M059J (cell line): ENCODE results near the gene KLF18. TPM values are rescaled to one million over a fixed set of nuclear protein-coding genes. Genes with fewer than 3 reads are reported as not detected.
"Not testable (repeated sequence)": the region's sequence is repeated elsewhere in the genome, so short reads cannot be mapped to it uniquely, and the experiment has no call there.

Experiments used
- DNase-seq: peaks from one replicate; pipeline ENCODE4 v3.0.0-alpha.2; 2012; ENCODE audit warnings: low read depth
- total RNA-seq: library from RNA; depleted of rRNA; stranded (reverse); fragments of >200 nt; shearing (Covaris generic); gene quantifications from 2 replicates; pipeline ENCODE4 v1.2.3, GENCODE V29; 2014; rRNA removed

KLF18 gene
- total RNA-seq: not detected in 2 replicates

GRCh38 chr1:44141531-44141930 is at the start of gene KLF18:
KLF18 (minus strand) TSS chr1:44141631; CDS start chr1:44141631, 0 bp downstream.
- no peak for DNase-seq

- DNase-seq: no peak
These were observed 33.2 kb upstream of the KLF18 start for GRCh38 chr1:44174630-44175029.

- DNase-seq: peak; percentile 38
These were observed 28.9 kb upstream of the KLF18 start for GRCh38 chr1:44170281-44170823.

GRCh38 chr1:44168520-44169098 is 27.2 kb upstream of the KLF18 start:
- DNase-seq: no peak

GRCh38 chr1:44161546-44161945 is 20.1 kb upstream of the KLF18 start:
- no peak for DNase-seq

- no peak for DNase-seq
These were observed 17.4 kb upstream of the KLF18 start for GRCh38 chr1:44158871-44159270.

GRCh38 chr1:44157903-44158302 is 16.5 kb upstream of the KLF18 start:
- no peak for DNase-seq

GRCh38 chr1:44154049-44154448 is 12.6 kb upstream of the KLF18 start:
- DNase-seq: peak; percentile 54

GRCh38 chr1:44152692-44153091 is 11.3 kb upstream of the KLF18 start:
- DNase-seq: no peak

- no peak for DNase-seq
These were observed 10.4 kb upstream of the KLF18 start for GRCh38 chr1:44151808-44152207.

- no peak for DNase-seq
These were observed 9.9 kb upstream of the KLF18 start for GRCh38 chr1:44151332-44151731.

- no peak for DNase-seq
These were observed 6.2 kb upstream of the KLF18 start for GRCh38 chr1:44147582-44147981.

GRCh38 chr1:44146536-44147361 is 5.3 kb upstream of the KLF18 start:
- no peak for DNase-seq

- no peak for DNase-seq
These were observed 3.7 kb upstream of the KLF18 start for GRCh38 chr1:44144962-44145756.

- DNase-seq: not testable (repeated sequence)
These were observed 1.9 kb downstream of the KLF18 start for GRCh38 chr1:44139565-44139964.

- no peak for DNase-seq
These were observed 3.2 kb downstream of the KLF18 start for GRCh38 chr1:44138239-44138638.

- DNase-seq: no peak
These were observed 5.5 kb downstream of the KLF18 start for GRCh38 chr1:44135886-44136285.

GRCh38 chr1:44134071-44134920 is 7.1 kb downstream of the KLF18 start:
- no peak for DNase-seq

- no peak for DNase-seq
These were observed 10.0 kb downstream of the KLF18 start for GRCh38 chr1:44131411-44131810.

- DNase-seq: no peak
These were observed 11.6 kb downstream of the KLF18 start for GRCh38 chr1:44129616-44130500.
